ENCODE measurements around the gene DHRS2. TPM values are rescaled to one million over a fixed set of nuclear protein-coding genes. Genes with fewer than 3 reads are reported as not detected.

Gene DHRS2
- polyA plus RNA-seq, 1 of the 3 experiments (the other 2 are of a cell fraction): 1.2 TPM

- H3K4me3 ChIP-seq (ENCODE audit: low read depth in 2 of 2, low read length in 1 of 2): no peak overlapping the region
- no peaks in the 10 kb centered on the region for H3F3A ChIP-seq (replicated peaks; ENCODE audit: insufficient read depth)
- H3K79me2 ChIP-seq (ENCODE audit: insufficient read depth): no peaks in the 10 kb centered on the region
- no peaks in the 10 kb centered on the region for H3K4me1 ChIP-seq (ENCODE audit: control insufficient read depth in 1 of 2, insufficient read depth in 2 of 2, low read depth in 1 of 2, low read length in 1 of 2)
- no peak for DNase-seq
- no peak overlapping the region for H3K27ac ChIP-seq (ENCODE audit: low read depth in 2 of 2, low read length in 1 of 2)
- H2AFZ ChIP-seq (ENCODE audit: low read depth): no peak overlapping the region
- TF ChIP-seq, protein P1, sequence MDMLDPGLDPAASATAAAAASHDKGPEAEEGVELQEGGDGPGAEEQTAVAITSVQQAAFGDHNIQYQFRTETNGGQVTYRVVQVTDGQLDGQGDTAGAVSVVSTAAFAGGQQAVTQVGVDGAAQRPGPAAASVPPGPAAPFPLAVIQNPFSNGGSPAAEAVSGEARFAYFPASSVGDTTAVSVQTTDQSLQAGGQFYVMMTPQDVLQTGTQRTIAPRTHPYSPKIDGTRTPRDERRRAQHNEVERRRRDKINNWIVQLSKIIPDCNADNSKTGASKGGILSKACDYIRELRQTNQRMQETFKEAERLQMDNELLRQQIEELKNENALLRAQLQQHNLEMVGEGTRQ (IDR thresholded peaks at IDR 0.05; ENCODE audit: borderline replicate concordance, low read depth, low read length): no peak
- TF ChIP-seq GATA2 (CRISPR knock-in tag; IDR thresholded peaks at IDR 0.05): no peak
- H3K36me3 ChIP-seq (replicated peaks in 1 of 2; ENCODE audit: control insufficient read depth in 1 of 2, insufficient read depth in 2 of 2, low read length in 1 of 2): no peaks in the 10 kb centered on the region
- no peak overlapping the region for H3K4me2 ChIP-seq
- WGBS (ENCODE audit: low lambda C conversion rate): 3% methylated on average over 6 of the region's 6 CpGs
- H3K27me3 ChIP-seq (ENCODE audit: insufficient read depth): no peaks in the 10 kb centered on the region
- H3K9me2 ChIP-seq: no peaks in the 10 kb centered on the region
- ChIA-PET CTCF (interaction anchor here (1.3 to 2.3 kb wide), 4 partner anchors 11 to 45 kb away, joined by 3 to 15 read pairs (median 7); no protein-coding TSS in a partner anchor), POLR2A (no interaction called here)
- peaks cover 14% of the 10 kb centered on the region; the same call in 1 of the 2 replicates for H3K9me3 ChIP-seq
- no peak overlapping the region for H3K9ac ChIP-seq
- H4K20me1 ChIP-seq (ENCODE audit: insufficient read depth): no peaks in the 10 kb centered on the region
These were observed 14.8 kb upstream of the DHRS2 start for GRCh38 chr14:23621204-23621931.

- Histone ChIP-seq H3K4me1 (ENCODE audit: control insufficient read depth in 1 of 2, insufficient read depth in 2 of 2, low read depth in 1 of 2, low read length in 1 of 2) (no peaks in the 10 kb centered on the region), H4K20me1 (ENCODE audit: insufficient read depth) (no peaks in the 10 kb centered on the region), H3K9ac (no peak overlapping the region), H3K4me3 (ENCODE audit: low read depth in 2 of 2, low read length in 1 of 2) (no peak overlapping the region), H3K9me2 (no peaks in the 10 kb centered on the region), H3F3A (replicated peaks; ENCODE audit: insufficient read depth) (no peaks in the 10 kb centered on the region), H3K4me2 (no peak overlapping the region), H3K79me2 (ENCODE audit: insufficient read depth) (no peaks in the 10 kb centered on the region), H2AFZ (ENCODE audit: low read depth) (no peak overlapping the region), H3K36me3 (replicated peaks in 1 of 2; ENCODE audit: control insufficient read depth in 1 of 2, insufficient read depth in 2 of 2, low read length in 1 of 2) (no peaks in the 10 kb centered on the region), H3K27me3 (ENCODE audit: insufficient read depth) (no peaks in the 10 kb centered on the region), H3K9me3 (peaks cover 14% of the 10 kb centered on the region; the same call in 1 of the 2 replicates), H3K27ac (ENCODE audit: low read depth in 2 of 2, low read length in 1 of 2) (no peak overlapping the region)
- POLR2A ChIA-PET: no interaction called here
- WGBS (ENCODE audit: low lambda C conversion rate): 13% methylated on average over 4 of the region's 4 CpGs
- TF ChIP-seq, protein P2, sequence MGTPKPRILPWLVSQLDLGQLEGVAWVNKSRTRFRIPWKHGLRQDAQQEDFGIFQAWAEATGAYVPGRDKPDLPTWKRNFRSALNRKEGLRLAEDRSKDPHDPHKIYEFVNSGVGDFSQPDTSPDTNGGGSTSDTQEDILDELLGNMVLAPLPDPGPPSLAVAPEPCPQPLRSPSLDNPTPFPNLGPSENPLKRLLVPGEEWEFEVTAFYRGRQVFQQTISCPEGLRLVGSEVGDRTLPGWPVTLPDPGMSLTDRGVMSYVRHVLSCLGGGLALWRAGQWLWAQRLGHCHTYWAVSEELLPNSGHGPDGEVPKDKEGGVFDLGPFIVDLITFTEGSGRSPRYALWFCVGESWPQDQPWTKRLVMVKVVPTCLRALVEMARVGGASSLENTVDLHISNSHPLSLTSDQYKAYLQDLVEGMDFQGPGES (IDR thresholded peaks at IDR 0.05; ENCODE audit: low read depth, low read length): no peak
- no peak for TF ChIP-seq ELF1 (IDR thresholded peaks at IDR 0.05)
- no peak for TF ChIP-seq REST (IDR thresholded peaks at IDR 0.05; ENCODE audit: low read depth, low read length)
- no peak for TF ChIP-seq MAX (IDR thresholded peaks at IDR 0.05; ENCODE audit: low read depth)
- TF ChIP-seq MXI1 (IDR thresholded peaks at IDR 0.05; ENCODE audit: low read depth, low read length): no peak
- TF ChIP-seq YY1 (IDR thresholded peaks at IDR 0.05; ENCODE audit: low read depth): no peak
- CTCF ChIA-PET: interaction anchor here (1.3 to 2.3 kb wide), 3 partner anchors 10 to 44 kb away, joined by 6 to 15 read pairs (median 8); no protein-coding TSS in a partner anchor
- DNase-seq: no peak
These were observed 14.0 kb upstream of the DHRS2 start for GRCh38 chr14:23621932-23622730.

All from SK-N-SH (cell line).